ENCODE data around the gene NDUFB1. TPM values are rescaled to one million over a fixed set of nuclear protein-coding genes. Genes with fewer than 3 reads are reported as not detected.

Gene NDUFB1
- total RNA-seq, 5 donors from 2014 or later (not counting 1 experiment from before 2014, with no cell fraction given) = 40.1 to 81.1 (median 75.0) TPM

- POLR2A ChIA-PET = interaction anchor here (0.6 to 1.5 kb wide), 4 partner anchors 16 to 1723 kb away, joined by 4 to 14 read pairs (median 8); partner anchors contain the start of genes CPSF2 (in 1 of the 2), NDUFB1 (in 1 of the 2) and TRIP11 (in 1 of the 2)
- H3K36me3 ChIP-seq (ENCODE audit: control insufficient read depth in 2 of 2, extremely low read depth in 1 of 2, insufficient read depth in 1 of 2, low read length in 1 of 2) = no peaks in the 10 kb centered on the region
- WGBS (ENCODE audit: insufficient coverage) = 0% methylated on average over 10 of the region's 10 CpGs
- H3K27me3 Mint-ChIP-seq = no peaks in the 10 kb centered on the region
- CTCF ChIA-PET = interaction anchor here in 1 of 2 donors (0.6 to 4.2 kb wide), 9 partner anchors 9 to 126 kb away, joined by 3 to 125 read pairs (median 4); partner anchors contain the start of genes CPSF2, NDUFB1 and TRIP11
- H3K4me1 Mint-ChIP-seq = peaks cover 55 to 61% (median 57%) of the 10 kb centered on the region in 3 donors
- peak overlapping the region; percentile 90 to 99 (median 96) for H3K4me3 Mint-ChIP-seq
- no peaks in the 10 kb centered on the region for H3K9me3 ChIP-seq
- peak overlapping the region; percentile 93 for H3K27ac Mint-ChIP-seq
- no peaks in the 10 kb centered on the region for H3K9me3 Mint-ChIP-seq
- H3K36me3 Mint-ChIP-seq = no peaks in the 10 kb centered on the region
- ATAC-seq (replicated peaks in 1 of 4) = no peak
- H3K4me3 ChIP-seq (ENCODE audit: control insufficient read depth in 1 of 2, extremely low read depth in 1 of 2, low read length in 1 of 2) = peak overlapping the region; percentile 83 to 90
- H3K27me3 ChIP-seq (replicated peaks in 1 of 2; ENCODE audit: control insufficient read depth in 2 of 2, extremely low read depth in 1 of 2, insufficient read depth in 2 of 2, low read length in 1 of 2) = no peaks in the 10 kb centered on the region
- peaks cover 14 to 29% of the 10 kb centered on the region in 2 experiments for H3K4me1 ChIP-seq (ENCODE audit: control insufficient read depth in 1 of 2, extremely low read depth in 1 of 2, insufficient read depth in 2 of 2, low read length in 2 of 2)
- peak in 1 of 35 experiments; percentile 47 for DNase-seq
- peak overlapping the region; percentile 47 for H3K27ac ChIP-seq (ENCODE audit: low read length)
Observed at GRCh38 chr14:92105893-92106142, 15.7 kb downstream of the NDUFB1 start.

GRCh38 chr14:92105073-92105892 is 16.2 kb downstream of the NDUFB1 start:
- Histone ChIP-seq H3K4me1 (ENCODE audit: control insufficient read depth in 1 of 2, extremely low read depth in 1 of 2, insufficient read depth in 2 of 2, low read length in 2 of 2) (peaks cover 14 to 29% of the 10 kb centered on the region in 2 experiments), H3K27ac (ENCODE audit: low read length) (peak overlapping the region; percentile 47), H3K27me3 (replicated peaks in 1 of 2; ENCODE audit: control insufficient read depth in 2 of 2, extremely low read depth in 1 of 2, insufficient read depth in 2 of 2, low read length in 1 of 2) (no peaks in the 10 kb centered on the region), H3K36me3 (ENCODE audit: control insufficient read depth in 2 of 2, extremely low read depth in 1 of 2, insufficient read depth in 1 of 2, low read length in 1 of 2) (no peaks in the 10 kb centered on the region), H3K9me3 (no peaks in the 10 kb centered on the region), H3K4me3 (ENCODE audit: control insufficient read depth in 1 of 2, extremely low read depth in 1 of 2, low read length in 1 of 2) (peak overlapping the region; percentile 83 to 90)
- Mint-ChIP-seq H3K36me3 (no peaks in the 10 kb centered on the region), H3K4me1 (peaks cover 58 to 63% (median 60%) of the 10 kb centered on the region in 3 donors), H3K27ac (peak overlapping the region; percentile 93), H3K9me3 (no peaks in the 10 kb centered on the region), H3K27me3 (no peaks in the 10 kb centered on the region), H3K4me3 (peak overlapping the region; percentile 90 to 99 (median 96))
- POLR2A ChIA-PET = interaction anchor here (0.6 to 1.2 kb wide), 3 partner anchors 65 to 1723 kb away, joined by 4 to 10 read pairs (median 5); partner anchors contain the start of gene TRIP11 (in 1 of the 2)
- CTCF ChIA-PET = interaction anchor here in 1 of 2 donors (0.6 to 4.2 kb wide), 4 partner anchors 10 to 126 kb away, joined by 3 to 125 read pairs (median 10); partner anchors contain the start of genes CPSF2 and NDUFB1
- DNase-seq (no peak), ATAC-seq (replicated peaks in 1 of 4) (no peak)
- 66% methylated on average over 12 of the region's 16 CpGs for WGBS (ENCODE audit: insufficient coverage)

GRCh38 chr14:92103363-92103989 is 18.0 kb downstream of the NDUFB1 start:
- ATAC-seq (replicated peaks in 1 of 4) = no peak
- Histone ChIP-seq H3K4me3 (ENCODE audit: control insufficient read depth in 1 of 2, extremely low read depth in 1 of 2, low read length in 1 of 2) (no peak overlapping the region), H3K4me1 (ENCODE audit: control insufficient read depth in 1 of 2, extremely low read depth in 1 of 2, insufficient read depth in 2 of 2, low read length in 2 of 2) (peaks cover 10 to 27% of the 10 kb centered on the region in 2 experiments), H3K27me3 (replicated peaks in 1 of 2; ENCODE audit: control insufficient read depth in 2 of 2, extremely low read depth in 1 of 2, insufficient read depth in 2 of 2, low read length in 1 of 2) (no peaks in the 10 kb centered on the region), H3K9me3 (no peaks in the 10 kb centered on the region), H3K27ac (ENCODE audit: low read length) (no peak overlapping the region), H3K36me3 (ENCODE audit: control insufficient read depth in 2 of 2, extremely low read depth in 1 of 2, insufficient read depth in 1 of 2, low read length in 1 of 2) (no peaks in the 10 kb centered on the region)
- Mint-ChIP-seq H3K9me3 (no peaks in the 10 kb centered on the region), H3K27ac (no peak overlapping the region), H3K36me3 (no peaks in the 10 kb centered on the region), H3K27me3 (no peaks in the 10 kb centered on the region), H3K4me3 (peak overlapping the region in 1 of 3 donors; percentile 6), H3K4me1 (peaks cover 63 to 66% (median 63%) of the 10 kb centered on the region in 3 donors)
- CTCF ChIA-PET = no interaction called here
- DNase-seq = no peak
- 98% methylated on average over 4 of the region's 7 CpGs for WGBS (ENCODE audit: insufficient coverage)
- POLR2A ChIA-PET = no interaction called here

- H3K4me1 ChIP-seq (ENCODE audit: control insufficient read depth in 1 of 2, extremely low read depth in 1 of 2, insufficient read depth in 2 of 2, low read length in 2 of 2) = peaks cover 2 to 3% of the 10 kb centered on the region in 2 experiments
- no peak overlapping the region for H3K27ac ChIP-seq (ENCODE audit: low read length)
- H3K27me3 ChIP-seq (replicated peaks in 1 of 2; ENCODE audit: control insufficient read depth in 2 of 2, extremely low read depth in 1 of 2, insufficient read depth in 2 of 2, low read length in 1 of 2) = no peaks in the 10 kb centered on the region
- Mint-ChIP-seq H3K4me3 (no peak overlapping the region), H3K4me1 (peaks cover 39 to 46% (median 42%) of the 10 kb centered on the region in 3 donors), H3K36me3 (peaks cover 3% of the 10 kb centered on the region), H3K27me3 (no peaks in the 10 kb centered on the region), H3K9me3 (no peaks in the 10 kb centered on the region), H3K27ac (no peak overlapping the region)
- H3K36me3 ChIP-seq (ENCODE audit: control insufficient read depth in 2 of 2, extremely low read depth in 1 of 2, insufficient read depth in 1 of 2, low read length in 1 of 2) = peaks cover 7 to 14% of the 10 kb centered on the region in 2 donors
- no peaks in the 10 kb centered on the region for H3K9me3 ChIP-seq
- ATAC-seq (replicated peaks in 1 of 4) (no peak), DNase-seq (no peak)
- H3K4me3 ChIP-seq (ENCODE audit: control insufficient read depth in 1 of 2, extremely low read depth in 1 of 2, low read length in 1 of 2) = no peak overlapping the region
- CTCF ChIA-PET = no interaction called here
- POLR2A ChIA-PET = no interaction called here
Observed at GRCh38 chr14:92099802-92100201, 21.7 kb downstream of the NDUFB1 start.

- CTCF ChIA-PET = interaction anchor here in 1 of 2 donors (0.6 to 1.7 kb wide), 2 partner anchors 13 to 521 kb away, joined by 4 to 5 read pairs; partner anchors contain the start of gene ATXN3
- Mint-ChIP-seq H3K27ac (no peak overlapping the region), H3K36me3 (peaks cover 24% of the 10 kb centered on the region)
Observed at GRCh38 chr14:92093320-92093719, 28.2 kb downstream of the NDUFB1 start.

GRCh38 chr14:92088494-92088893 is 33.0 kb downstream of the NDUFB1 start:
- Mint-ChIP-seq H3K36me3 (peaks cover 46% of the 10 kb centered on the region), H3K9me3 (no peaks in the 10 kb centered on the region), H3K27ac (no peak overlapping the region), H3K27me3 (no peaks in the 10 kb centered on the region), H3K4me1 (no peaks in the 10 kb centered on the region), H3K4me3 (no peak overlapping the region)
- no peak overlapping the region for H3K27ac ChIP-seq (ENCODE audit: low read length)
- POLR2A ChIA-PET = interaction anchor here (0.7 kb wide), 2 partner anchors 15 to 1972 kb away, joined by 3 to 4 read pairs; no protein-coding TSS in a partner anchor
- H3K27me3 ChIP-seq (replicated peaks in 1 of 2; ENCODE audit: control insufficient read depth in 2 of 2, extremely low read depth in 1 of 2, insufficient read depth in 2 of 2, low read length in 1 of 2) = no peaks in the 10 kb centered on the region
- no peak overlapping the region for H3K4me3 ChIP-seq (ENCODE audit: control insufficient read depth in 1 of 2, extremely low read depth in 1 of 2, low read length in 1 of 2)
- no peaks in the 10 kb centered on the region for H3K4me1 ChIP-seq (ENCODE audit: control insufficient read depth in 1 of 2, extremely low read depth in 1 of 2, insufficient read depth in 2 of 2, low read length in 2 of 2)
- no peaks in the 10 kb centered on the region for H3K9me3 ChIP-seq
- ATAC-seq (replicated peaks in 1 of 4) = no peak
- CTCF ChIA-PET = interaction anchor here (0.7 to 1.2 kb wide), 2 partner anchors 18 to 34 kb away, joined by 3 to 4 read pairs; partner anchors contain the start of gene ATXN3 (in 1 of the 2)
- peaks cover 10 to 44% of the 10 kb centered on the region in 2 donors for H3K36me3 ChIP-seq (ENCODE audit: control insufficient read depth in 2 of 2, extremely low read depth in 1 of 2, insufficient read depth in 1 of 2, low read length in 1 of 2)
- DNase-seq = no peak
- 93% methylated on average over 2 of the region's 5 CpGs for WGBS (ENCODE audit: insufficient coverage)

More at GRCh38 chr14:92093320-92093719, 28.2 kb downstream of the NDUFB1 start:
- Histone ChIP-seq H3K9me3 (no peaks in the 10 kb centered on the region), H3K4me3 (ENCODE audit: control insufficient read depth in 1 of 2, extremely low read depth in 1 of 2, low read length in 1 of 2) (no peak overlapping the region), H3K36me3 (ENCODE audit: control insufficient read depth in 2 of 2, extremely low read depth in 1 of 2, insufficient read depth in 1 of 2, low read length in 1 of 2) (peaks cover 10 to 37% of the 10 kb centered on the region in 2 donors), H3K4me1 (ENCODE audit: control insufficient read depth in 1 of 2, extremely low read depth in 1 of 2, insufficient read depth in 2 of 2, low read length in 2 of 2) (no peaks in the 10 kb centered on the region), H3K27ac (ENCODE audit: low read length) (no peak overlapping the region), H3K27me3 (replicated peaks in 1 of 2; ENCODE audit: control insufficient read depth in 2 of 2, extremely low read depth in 1 of 2, insufficient read depth in 2 of 2, low read length in 1 of 2) (no peaks in the 10 kb centered on the region)
- WGBS (ENCODE audit: insufficient coverage) = no CpG with 5 or more reads among the region's 1 CpG
- ATAC-seq (replicated peaks in 1 of 4) (no peak), DNase-seq (peak in 2 of 35 experiments; percentile 4 to 30)
- Mint-ChIP-seq H3K27me3 (no peaks in the 10 kb centered on the region), H3K4me1 (peaks cover 0 to under 1% (median 0%) of the 10 kb centered on the region in 3 donors), H3K9me3 (no peaks in the 10 kb centered on the region), H3K4me3 (no peak overlapping the region)
- POLR2A ChIA-PET = interaction anchor here (0.6 to 0.7 kb wide), 3 partner anchors 10 to 40 kb away, joined by 3 to 8 read pairs (median 7); no protein-coding TSS in a partner anchor
